ENCODE data around the gene OTOA. TPM values are rescaled to one million over a fixed set of nuclear protein-coding genes. Genes with fewer than 3 reads are reported as not detected.
"Not testable (repeated sequence)": the region's sequence is repeated elsewhere in the genome, so short reads cannot be mapped to it uniquely, and the experiment has no call there.

OTOA gene
- polyA plus RNA-seq, 2 donors, result not detected

GRCh38 chr16:21628121-21628726 lies 35.5 kb upstream of the OTOA start:
- Histone ChIP-seq H3K27me3 (ENCODE audit: control insufficient read depth in 1 of 2, insufficient read depth in 2 of 2, low read length in 2 of 2) (no peaks in the 10 kb centered on the region), H3K27ac (ENCODE audit: low read depth in 2 of 2, low read length in 1 of 2) (peak overlapping the region in 1 of 2 donors; percentile 49), H3K9me3 (ENCODE audit: control insufficient read depth in 2 of 2, insufficient read depth in 1 of 2, low read depth in 1 of 2, low read length in 1 of 2) (no peaks in the 10 kb centered on the region), H3K4me1 (ENCODE audit: control insufficient read depth in 2 of 2, insufficient read depth in 2 of 2, low read length in 1 of 2) (peaks cover 0 to 4% of the 10 kb centered on the region in 2 donors), H3K4me3 (ENCODE audit: low read depth in 1 of 2, low read length in 2 of 2) (no peak overlapping the region), H3K36me3 (ENCODE audit: control insufficient read depth in 2 of 2, insufficient read depth in 2 of 2, low read length in 1 of 2) (no peaks in the 10 kb centered on the region)
- WGBS, 2 donors, result 96 to 99% methylated on average over 5 of the region's 5 CpGs

GRCh38 chr16:21628772-21629171 lies 35.0 kb upstream of the OTOA start:
- Histone ChIP-seq H3K36me3 (ENCODE audit: control insufficient read depth in 2 of 2, insufficient read depth in 2 of 2, low read length in 1 of 2) (no peaks in the 10 kb centered on the region), H3K27ac (ENCODE audit: low read depth in 2 of 2, low read length in 1 of 2) (peak overlapping the region in 1 of 2 donors; percentile 68), H3K9me3 (ENCODE audit: control insufficient read depth in 2 of 2, insufficient read depth in 1 of 2, low read depth in 1 of 2, low read length in 1 of 2) (no peaks in the 10 kb centered on the region), H3K4me3 (ENCODE audit: low read depth in 1 of 2, low read length in 2 of 2) (no peak overlapping the region), H3K4me1 (ENCODE audit: control insufficient read depth in 2 of 2, insufficient read depth in 2 of 2, low read length in 1 of 2) (peaks cover 0 to 4% of the 10 kb centered on the region in 2 donors), H3K27me3 (ENCODE audit: control insufficient read depth in 1 of 2, insufficient read depth in 2 of 2, low read length in 2 of 2) (no peaks in the 10 kb centered on the region)
- 82 to 84% methylated on average over 5 of the region's 5 CpGs for WGBS, 2 donors

GRCh38 chr16:21629616-21630539 lies 33.9 kb upstream of the OTOA start:
- peak overlapping the region; percentile 68 to 84 for H3K27ac ChIP-seq (ENCODE audit: low read depth in 2 of 2, low read length in 1 of 2)
- not testable (repeated sequence) for H3K9me3 ChIP-seq (ENCODE audit: control insufficient read depth in 2 of 2, insufficient read depth in 1 of 2, low read depth in 1 of 2, low read length in 1 of 2)
- WGBS, 2 donors, result 98% methylated on average over 37 of the region's 37 CpGs

GRCh38 chr16:21630866-21631265 lies 32.9 kb upstream of the OTOA start:
- H3K9me3 ChIP-seq (ENCODE audit: control insufficient read depth in 2 of 2, insufficient read depth in 1 of 2, low read depth in 1 of 2, low read length in 1 of 2); H3K4me3 ChIP-seq (ENCODE audit: low read depth in 1 of 2, low read length in 2 of 2); H3K36me3 ChIP-seq (ENCODE audit: control insufficient read depth in 2 of 2, insufficient read depth in 2 of 2, low read length in 1 of 2); H3K27me3 ChIP-seq (ENCODE audit: control insufficient read depth in 1 of 2, insufficient read depth in 2 of 2, low read length in 2 of 2); H3K4me1 ChIP-seq (ENCODE audit: control insufficient read depth in 2 of 2, insufficient read depth in 2 of 2, low read length in 1 of 2): not testable (repeated sequence)
- H3K27ac ChIP-seq (ENCODE audit: low read depth in 2 of 2, low read length in 1 of 2), result peak overlapping the region; percentile 68 to 84
- 56 to 68% methylated on average over 6 of the region's 6 CpGs for WGBS, 2 donors

More at GRCh38 chr16:21629616-21630539, 33.9 kb upstream of the OTOA start:
- not testable (repeated sequence) for H3K36me3 ChIP-seq (ENCODE audit: control insufficient read depth in 2 of 2, insufficient read depth in 2 of 2, low read length in 1 of 2); H3K4me1 ChIP-seq (ENCODE audit: control insufficient read depth in 2 of 2, insufficient read depth in 2 of 2, low read length in 1 of 2); H3K4me3 ChIP-seq (ENCODE audit: low read depth in 1 of 2, low read length in 2 of 2); H3K27me3 ChIP-seq (ENCODE audit: control insufficient read depth in 1 of 2, insufficient read depth in 2 of 2, low read length in 2 of 2)

- not testable (repeated sequence) for H3K36me3 ChIP-seq (ENCODE audit: control insufficient read depth in 2 of 2, insufficient read depth in 2 of 2, low read length in 1 of 2); H3K27me3 ChIP-seq (ENCODE audit: control insufficient read depth in 1 of 2, insufficient read depth in 2 of 2, low read length in 2 of 2); H3K4me3 ChIP-seq (ENCODE audit: low read depth in 1 of 2, low read length in 2 of 2); H3K4me1 ChIP-seq (ENCODE audit: control insufficient read depth in 2 of 2, insufficient read depth in 2 of 2, low read length in 1 of 2); H3K9me3 ChIP-seq (ENCODE audit: control insufficient read depth in 2 of 2, insufficient read depth in 1 of 2, low read depth in 1 of 2, low read length in 1 of 2)
- WGBS, 2 donors, result 64 to 70% methylated on average over 8 of the region's 8 CpGs
- peak overlapping the region; percentile 31 to 50 for H3K27ac ChIP-seq (ENCODE audit: low read depth in 2 of 2, low read length in 1 of 2)
Measured at GRCh38 chr16:21631376-21631775, 32.4 kb upstream of the OTOA start.

GRCh38 chr16:21631951-21632575 lies 31.7 kb upstream of the OTOA start:
- not testable (repeated sequence) for H3K27me3 ChIP-seq (ENCODE audit: control insufficient read depth in 1 of 2, insufficient read depth in 2 of 2, low read length in 2 of 2); H3K9me3 ChIP-seq (ENCODE audit: control insufficient read depth in 2 of 2, insufficient read depth in 1 of 2, low read depth in 1 of 2, low read length in 1 of 2); H3K36me3 ChIP-seq (ENCODE audit: control insufficient read depth in 2 of 2, insufficient read depth in 2 of 2, low read length in 1 of 2); H3K4me1 ChIP-seq (ENCODE audit: control insufficient read depth in 2 of 2, insufficient read depth in 2 of 2, low read length in 1 of 2); H3K4me3 ChIP-seq (ENCODE audit: low read depth in 1 of 2, low read length in 2 of 2)
- WGBS, 2 donors, result 82 to 85% methylated on average over 5 of the region's 5 CpGs
- peak overlapping the region in 1 of 2 donors; percentile 22 for H3K27ac ChIP-seq (ENCODE audit: low read depth in 2 of 2, low read length in 1 of 2)

- H3K27ac ChIP-seq (ENCODE audit: low read depth in 2 of 2, low read length in 1 of 2), result no peak overlapping the region
- no peaks in the 10 kb centered on the region for H3K27me3 ChIP-seq (ENCODE audit: control insufficient read depth in 1 of 2, insufficient read depth in 2 of 2, low read length in 2 of 2)
- WGBS, 2 donors, result 87 to 89% methylated on average over 5 of the region's 5 CpGs
- H3K4me3 ChIP-seq (ENCODE audit: low read depth in 1 of 2, low read length in 2 of 2), result no peak overlapping the region
- H3K36me3 ChIP-seq (ENCODE audit: control insufficient read depth in 2 of 2, insufficient read depth in 2 of 2, low read length in 1 of 2), result peaks cover 0 to 3% of the 10 kb centered on the region in 2 donors
- peaks cover 0 to 8% of the 10 kb centered on the region in 2 donors for H3K4me1 ChIP-seq (ENCODE audit: control insufficient read depth in 2 of 2, insufficient read depth in 2 of 2, low read length in 1 of 2)
- no peaks in the 10 kb centered on the region for H3K9me3 ChIP-seq (ENCODE audit: control insufficient read depth in 2 of 2, insufficient read depth in 1 of 2, low read depth in 1 of 2, low read length in 1 of 2)
Measured at GRCh38 chr16:21634216-21634615, 29.6 kb upstream of the OTOA start.

- not testable (repeated sequence) for H3K27me3 ChIP-seq (ENCODE audit: control insufficient read depth in 1 of 2, insufficient read depth in 2 of 2, low read length in 2 of 2); H3K4me3 ChIP-seq (ENCODE audit: low read depth in 1 of 2, low read length in 2 of 2); H3K4me1 ChIP-seq (ENCODE audit: control insufficient read depth in 2 of 2, insufficient read depth in 2 of 2, low read length in 1 of 2); H3K27ac ChIP-seq (ENCODE audit: low read depth in 2 of 2, low read length in 1 of 2); H3K36me3 ChIP-seq (ENCODE audit: control insufficient read depth in 2 of 2, insufficient read depth in 2 of 2, low read length in 1 of 2); H3K9me3 ChIP-seq (ENCODE audit: control insufficient read depth in 2 of 2, insufficient read depth in 1 of 2, low read depth in 1 of 2, low read length in 1 of 2)
- 93 to 95% methylated on average over 9 of the region's 9 CpGs for whole genome bisulfite sequencing, 2 donors
Measured at GRCh38 chr16:21635694-21636093, 28.1 kb upstream of the OTOA start.

GRCh38 chr16:21637032-21637968 lies 26.5 kb upstream of the OTOA start:
- Histone ChIP-seq H3K4me1 (ENCODE audit: control insufficient read depth in 2 of 2, insufficient read depth in 2 of 2, low read length in 1 of 2) (peaks cover 0 to 4% of the 10 kb centered on the region in 2 donors), H3K4me3 (ENCODE audit: low read depth in 1 of 2, low read length in 2 of 2) (no peak overlapping the region), H3K27ac (ENCODE audit: low read depth in 2 of 2, low read length in 1 of 2) (no peak overlapping the region), H3K36me3 (ENCODE audit: control insufficient read depth in 2 of 2, insufficient read depth in 2 of 2, low read length in 1 of 2) (peaks cover 0 to 3% of the 10 kb centered on the region in 2 donors), H3K9me3 (ENCODE audit: control insufficient read depth in 2 of 2, insufficient read depth in 1 of 2, low read depth in 1 of 2, low read length in 1 of 2) (no peaks in the 10 kb centered on the region), H3K27me3 (ENCODE audit: control insufficient read depth in 1 of 2, insufficient read depth in 2 of 2, low read length in 2 of 2) (no peaks in the 10 kb centered on the region)
- 95 to 96% methylated on average over 37 of the region's 37 CpGs for WGBS, 2 donors

Data from esophagus (tissue), 2 donors.